ENCODE results near the gene PTPN2. TPM values are rescaled to one million over a fixed set of nuclear protein-coding genes. Genes with fewer than 3 reads are reported as not detected.

PTPN2 gene
- total RNA-seq, 1 experiment from 2014 or later, result 38.8 TPM

- DNase-seq (ENCODE audit: extremely low read depth, low read depth), result no peak
Measured at GRCh38 chr18:12836551-12836950, 47.5 kb downstream of the PTPN2 start.

- no peak for DNase-seq (ENCODE audit: extremely low read depth, low read depth)
Measured at GRCh38 chr18:12828116-12829051, 55.7 kb downstream of the PTPN2 start.

- no peak for DNase-seq (ENCODE audit: extremely low read depth, low read depth)
Measured at GRCh38 chr18:12827588-12827987, 56.4 kb downstream of the PTPN2 start.

GRCh38 chr18:12825230-12825629, 58.8 kb downstream of the PTPN2 start:
- no peak for DNase-seq (ENCODE audit: extremely low read depth, low read depth)

- DNase-seq (ENCODE audit: extremely low read depth, low read depth), result no peak
Measured at GRCh38 chr18:12823892-12824291, 60.1 kb downstream of the PTPN2 start.

- no peak for DNase-seq (ENCODE audit: extremely low read depth, low read depth)
Measured at GRCh38 chr18:12821408-12821807, 62.6 kb downstream of the PTPN2 start.

GRCh38 chr18:12820506-12820905, 63.5 kb downstream of the PTPN2 start:
- DNase-seq (ENCODE audit: extremely low read depth, low read depth), result no peak

- DNase-seq (ENCODE audit: extremely low read depth, low read depth), result no peak
Measured at GRCh38 chr18:12819841-12820240, 64.2 kb downstream of the PTPN2 start.

- no peak for DNase-seq (ENCODE audit: extremely low read depth, low read depth)
Measured at GRCh38 chr18:12819322-12819721, 64.7 kb downstream of the PTPN2 start.

GRCh38 chr18:12818243-12818642, 65.8 kb downstream of the PTPN2 start:
- no peak for DNase-seq (ENCODE audit: extremely low read depth, low read depth)

- no peak for DNase-seq (ENCODE audit: extremely low read depth, low read depth)
Measured at GRCh38 chr18:12816451-12816850, 67.6 kb downstream of the PTPN2 start.

- no peak for DNase-seq (ENCODE audit: extremely low read depth, low read depth)
Measured at GRCh38 chr18:12811191-12811950, 72.7 kb downstream of the PTPN2 start.

- DNase-seq (ENCODE audit: extremely low read depth, low read depth), result no peak
Measured at GRCh38 chr18:12803069-12803936, 80.7 kb downstream of the PTPN2 start.

GRCh38 chr18:12802538-12802937, 81.5 kb downstream of the PTPN2 start:
- DNase-seq (ENCODE audit: extremely low read depth, low read depth), result no peak

GRCh38 chr18:12796448-12796847, 87.6 kb downstream of the PTPN2 start:
- DNase-seq (ENCODE audit: extremely low read depth, low read depth), result no peak

- no peak for DNase-seq (ENCODE audit: extremely low read depth, low read depth)
Measured at GRCh38 chr18:12791610-12792009, 92.4 kb downstream of the PTPN2 start.

- DNase-seq (ENCODE audit: extremely low read depth, low read depth), result no peak
Measured at GRCh38 chr18:12786669-12787068, 97.4 kb downstream of the PTPN2 start.

GRCh38 chr18:12783524-12783923, 100.5 kb downstream of the PTPN2 start:
- no peak for DNase-seq (ENCODE audit: extremely low read depth, low read depth)

GRCh38 chr18:12782521-12782920, 101.5 kb downstream of the PTPN2 start:
- no peak for DNase-seq (ENCODE audit: extremely low read depth, low read depth)

GRCh38 chr18:12779456-12779855, 104.6 kb downstream of the PTPN2 start:
- DNase-seq (ENCODE audit: extremely low read depth, low read depth), result no peak

- DNase-seq (ENCODE audit: extremely low read depth, low read depth), result no peak
Measured at GRCh38 chr18:12779043-12779442, 105.0 kb downstream of the PTPN2 start.
